Activated CD8-positive, alpha-beta T cell treated with anti-CD3 and anti-CD28 coated beads, Interleukin-2, amount 10 ng/mL, durations not matched to agents 7 days and 5 days (primary cell): ENCODE results near the gene COPS3. TPM values are rescaled to one million over a fixed set of nuclear protein-coding genes. Genes with fewer than 3 reads are reported as not detected.

Experiments used
- ATAC-seq: fragments of 150-1000 bp; cut with Tn5 transposase; one replicate; pipeline ENCODE4 v1.10.0; 2021; ENCODE audit warnings: moderate library complexity
- CTCF ChIA-PET: fragments of 350-600 bp; sonication (Branson Sonifier 250); formaldehyde crosslinking; loops from one replicate; lab custom pipeline; 2021; ENCODE audit warnings: antibody characterized with exemption; lab: Charles Lee
- POLR2A ChIA-PET: fragments of 350-600 bp; sonication (Branson Sonifier 250); formaldehyde crosslinking; loops from one replicate; lab custom pipeline; 2021; ENCODE audit warnings: antibody characterized with exemption; lab: Charles Lee
- DNase-seq: peaks from one replicate; pipeline ENCODE4 v3.0.0-alpha.2; 2020
- H3K27ac Mint-ChIP-seq: one replicate; pipeline ENCODE4 v1.8.0; 2021; ENCODE audit warnings: mild to moderate bottlenecking, mixed read lengths
- H3K27me3 Mint-ChIP-seq: one replicate; pipeline ENCODE4 v1.8.0; 2021; ENCODE audit warnings: low read depth, mixed read lengths
- H3K36me3 Mint-ChIP-seq: one replicate; pipeline ENCODE4 v1.8.0; 2021; ENCODE audit warnings: low read depth, mixed read lengths
- H3K4me1 Mint-ChIP-seq: one replicate; pipeline ENCODE4 v1.8.0; 2021; ENCODE audit warnings: low read depth, mixed read lengths
- H3K4me3 Mint-ChIP-seq: one replicate; pipeline ENCODE4 v1.8.0; 2021; ENCODE audit warnings: mild to moderate bottlenecking, mixed read lengths
- H3K9me3 Mint-ChIP-seq: one replicate; pipeline ENCODE4 v1.8.0; 2022; ENCODE audit warnings: mixed read lengths; ENCODE audit not compliant: insufficient read depth
- total RNA-seq, 2 experiments: library from RNA; stranded (reverse); gene quantifications; one replicate each; pipeline ENCODE4 v1.2.3, GENCODE V29; 2021

The COPS3 gene
- total RNA-seq, 2 experiments from 2014 or later = 115 to 124 TPM

GRCh38 chr17:17201271-17201670, 79.8 kb downstream of the COPS3 start:
- Mint-ChIP-seq H3K4me3 (no peak overlapping the region), H3K36me3 (peaks cover 20% of the 10 kb centered on the region), H3K9me3 (no peaks in the 10 kb centered on the region), H3K27ac (no peak overlapping the region), H3K27me3 (no peaks in the 10 kb centered on the region), H3K4me1 (peaks cover 25% of the 10 kb centered on the region)
- ATAC-seq = no peak
- DNase-seq = no peak
- CTCF ChIA-PET = no interaction called here
- POLR2A ChIA-PET = interaction anchor here (1.6 kb wide), 1 partner anchor 21 kb away, joined by 4 read pairs; no protein-coding TSS in a partner anchor

DNA sequence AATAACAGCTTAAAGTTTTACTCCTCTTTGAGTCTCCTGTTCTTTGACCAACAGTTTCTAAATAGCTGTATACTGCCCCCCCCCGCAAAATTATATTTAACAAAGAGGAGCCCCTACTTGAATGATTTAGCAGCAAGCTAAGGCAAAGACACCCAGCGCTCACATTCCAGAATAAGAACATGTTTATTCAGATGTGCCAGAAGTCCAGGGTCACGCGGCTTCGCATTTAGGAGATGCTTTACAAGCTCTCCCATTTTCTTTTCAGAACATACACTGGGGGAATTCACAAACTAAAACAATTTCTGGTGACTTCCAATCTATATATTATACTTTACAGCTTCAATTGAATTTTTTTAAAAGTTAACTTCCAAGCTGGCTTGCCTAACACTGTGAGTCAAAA, 80.2 kb downstream of the COPS3 start:
- CTCF ChIA-PET = interaction anchor here (2.2 kb wide), 1 partner anchor 11 kb away, joined by 6 read pairs; no protein-coding TSS in a partner anchor
- no peak for DNase-seq
- Mint-ChIP-seq H3K4me1 (peaks cover 25% of the 10 kb centered on the region), H3K36me3 (peaks cover 20% of the 10 kb centered on the region), H3K27ac (no peak overlapping the region), H3K9me3 (no peaks in the 10 kb centered on the region), H3K4me3 (no peak overlapping the region), H3K27me3 (no peaks in the 10 kb centered on the region)
- POLR2A ChIA-PET = interaction anchor here (1.6 kb wide), 1 partner anchor 21 kb away, joined by 4 read pairs; no protein-coding TSS in a partner anchor
- no peak for ATAC-seq

DNA sequence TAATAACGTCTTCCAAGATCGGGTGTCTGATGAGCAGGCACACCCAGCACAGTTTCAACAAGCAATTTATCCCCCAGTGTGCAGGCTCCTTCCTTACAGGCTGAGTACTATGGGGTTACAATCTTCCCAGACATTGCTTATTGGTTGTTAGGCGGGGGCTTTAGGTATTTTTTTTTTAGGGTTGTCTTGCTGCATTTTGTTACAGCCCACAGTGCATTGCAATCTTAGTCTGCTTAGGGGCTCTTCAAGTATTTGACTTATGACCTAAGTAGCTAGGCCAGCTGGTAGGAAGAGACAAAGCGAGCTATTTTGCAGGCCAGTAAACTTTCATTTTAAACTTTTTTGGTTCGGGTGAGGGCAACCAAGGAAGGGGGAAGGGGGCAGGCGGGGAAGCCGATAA, 80.7 kb downstream of the COPS3 start:
- no peak for ATAC-seq
- Mint-ChIP-seq H3K36me3 (peaks cover 22% of the 10 kb centered on the region), H3K27me3 (no peaks in the 10 kb centered on the region), H3K4me1 (peaks cover 21% of the 10 kb centered on the region), H3K27ac (no peak overlapping the region), H3K9me3 (no peaks in the 10 kb centered on the region), H3K4me3 (no peak overlapping the region)
- DNase-seq = no peak
- CTCF ChIA-PET = interaction anchor here (2.2 kb wide), 1 partner anchor 11 kb away, joined by 6 read pairs; no protein-coding TSS in a partner anchor
- POLR2A ChIA-PET = interaction anchor here (1.6 kb wide), 1 partner anchor 20 kb away, joined by 4 read pairs; no protein-coding TSS in a partner anchor

- Mint-ChIP-seq H3K27me3 (no peaks in the 10 kb centered on the region), H3K27ac (no peak overlapping the region), H3K36me3 (peaks cover 14% of the 10 kb centered on the region), H3K4me1 (peaks cover 2% of the 10 kb centered on the region), H3K9me3 (no peaks in the 10 kb centered on the region), H3K4me3 (no peak overlapping the region)
- ChIA-PET POLR2A (interaction anchor here (0.7 kb wide), 1 partner anchor 75 kb away, joined by 3 read pairs; no protein-coding TSS in a partner anchor), CTCF (no interaction called here)
- no peak for ATAC-seq
- DNase-seq = no peak
Measured at GRCh38 chr17:17198281-17198680, 82.8 kb downstream of the COPS3 start.

- CTCF ChIA-PET = interaction anchor here (0.7 to 1.1 kb wide), 2 partner anchors 9 to 21 kb away, joined by 3 read pairs; no protein-coding TSS in a partner anchor
- Mint-ChIP-seq H3K27me3 (no peaks in the 10 kb centered on the region), H3K4me1 (peaks cover 1% of the 10 kb centered on the region), H3K27ac (no peak overlapping the region), H3K36me3 (peaks cover 11% of the 10 kb centered on the region), H3K4me3 (no peak overlapping the region), H3K9me3 (no peaks in the 10 kb centered on the region)
- POLR2A ChIA-PET = interaction anchor here (0.6 to 1.7 kb wide), 3 partner anchors 10 to 67 kb away, joined by 3 to 6 read pairs (median 4); no protein-coding TSS in a partner anchor
- DNase-seq = no peak
- no peak for ATAC-seq
Measured at GRCh38 chr17:17196776-17197175, 84.3 kb downstream of the COPS3 start.

Other genes with a start within 250 kb of the COPS3 start
- 100 to 1,000 TPM; 217 to 226 TPM for gene MPRIP, start 238.8 kb downstream of the COPS3 start, total RNA-seq
- 1 to 10 TPM; 3.8 to 4.2 TPM for gene PLD6, start 74.9 kb downstream of the COPS3 start, total RNA-seq
- 10 to 100 TPM; 37.0 to 37.4 TPM for gene FLCN, start 44.1 kb downstream of the COPS3 start, total RNA-seq
- gene NT5M, start 22.1 kb upstream of the COPS3 start, total RNA-seq = 1 to 10 TPM; 8.3 to 9.0 TPM
- 10 to 100 TPM; 14.9 to 15.0 TPM for gene MED9, start 195.8 kb upstream of the COPS3 start, total RNA-seq
- under 1 TPM; 0.39 to 0.58 TPM for gene RASD1, start 215.1 kb upstream of the COPS3 start, total RNA-seq